CD4-positive, alpha-beta T cell treated with Interleukin-15 for 1 hour (primary cell): Measurements from ENCODE around the gene DNAH1.

Experiments used
- DNase-seq: peaks from one replicate; pipeline ENCODE4 v3.0.0-alpha.2; 2020

DNAH1 gene

DNA sequence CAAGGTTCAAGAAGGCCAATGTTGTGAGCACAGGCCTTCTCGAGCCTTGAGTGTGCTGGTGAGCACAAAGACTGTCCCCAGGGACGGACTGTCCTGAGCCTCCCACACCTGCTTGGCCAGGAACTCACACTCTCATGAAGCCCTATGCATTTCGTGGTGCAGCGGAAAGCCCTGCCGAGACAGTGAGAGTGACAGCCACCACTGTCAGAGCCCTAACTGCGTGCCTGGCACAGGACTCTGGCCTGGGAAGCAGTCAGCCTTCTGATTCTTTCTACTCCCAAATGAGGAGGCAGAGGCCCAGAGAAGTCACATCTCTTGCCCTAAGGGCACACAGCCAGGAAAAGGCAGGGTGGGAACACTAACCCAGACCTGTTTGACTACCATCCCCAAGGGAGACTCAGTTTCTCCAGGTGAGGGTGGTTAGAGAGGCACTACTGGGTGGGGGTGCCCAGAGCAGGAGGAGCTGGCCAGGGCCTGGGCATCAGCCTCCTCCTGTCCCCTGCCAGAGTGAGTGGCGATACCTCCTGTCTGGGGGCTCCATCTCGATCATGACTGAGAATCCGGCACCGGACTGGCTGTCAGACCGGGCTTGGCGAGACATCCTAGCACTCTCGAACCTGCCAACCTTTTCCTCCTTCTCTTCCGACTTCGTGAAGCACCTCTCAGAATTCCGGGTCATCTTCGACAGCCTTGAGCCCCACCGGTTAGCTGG, 78.0 kb downstream of the DNAH1 start:
- no peak for DNase-seq

DNA sequence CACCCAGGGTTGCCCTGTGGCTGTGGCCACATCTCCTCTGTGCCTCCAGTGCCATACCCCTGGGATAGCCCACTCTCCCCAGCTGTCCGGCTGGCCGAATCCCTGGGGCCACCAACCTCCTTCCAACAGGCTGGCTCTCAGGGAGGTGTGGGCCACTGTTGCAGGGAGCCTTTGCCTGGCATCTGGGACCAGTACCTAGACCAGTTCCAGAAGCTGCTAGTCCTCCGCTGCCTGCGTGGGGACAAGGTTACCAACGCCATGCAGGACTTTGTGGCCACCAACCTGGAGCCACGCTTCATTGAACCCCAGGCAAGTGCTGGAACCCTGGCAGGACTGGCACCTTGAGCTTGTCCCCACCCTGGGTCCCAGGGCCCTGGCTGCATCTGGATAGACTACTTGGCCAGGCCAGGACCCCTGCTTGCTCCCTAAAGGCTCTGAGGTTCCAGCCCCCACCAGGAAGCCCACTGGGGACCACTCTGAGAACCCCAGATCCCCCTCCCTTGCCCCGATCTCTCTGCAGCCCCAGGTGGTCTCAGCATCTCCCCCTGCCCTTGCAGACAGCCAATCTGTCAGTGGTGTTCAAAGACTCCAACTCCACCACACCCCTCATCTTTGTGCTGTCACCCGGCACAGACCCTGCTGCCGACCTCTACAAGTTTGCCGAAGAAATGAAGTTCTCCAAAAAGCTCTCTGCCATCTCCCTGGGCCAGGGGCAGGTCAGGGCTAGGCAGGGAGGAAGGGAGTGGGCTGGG, 78.8 kb downstream of the DNAH1 start:
- DNase-seq, result no peak

DNA sequence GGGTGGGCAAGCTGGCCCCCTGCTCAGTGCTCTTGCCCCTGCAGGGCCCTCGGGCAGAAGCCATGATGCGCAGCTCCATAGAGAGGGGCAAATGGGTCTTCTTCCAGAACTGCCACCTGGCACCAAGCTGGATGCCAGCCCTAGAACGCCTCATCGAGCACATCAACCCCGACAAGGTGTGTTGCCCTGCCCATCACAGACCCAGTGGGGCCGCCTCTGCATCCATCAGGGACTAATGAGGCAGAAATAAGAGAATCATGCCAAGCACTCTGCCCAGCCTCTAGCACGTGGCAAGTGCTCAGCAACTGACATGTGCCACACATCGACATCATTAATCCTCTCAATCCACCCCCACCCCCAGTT, 79.4 kb downstream of the DNAH1 start:
- no peak for DNase-seq

DNA sequence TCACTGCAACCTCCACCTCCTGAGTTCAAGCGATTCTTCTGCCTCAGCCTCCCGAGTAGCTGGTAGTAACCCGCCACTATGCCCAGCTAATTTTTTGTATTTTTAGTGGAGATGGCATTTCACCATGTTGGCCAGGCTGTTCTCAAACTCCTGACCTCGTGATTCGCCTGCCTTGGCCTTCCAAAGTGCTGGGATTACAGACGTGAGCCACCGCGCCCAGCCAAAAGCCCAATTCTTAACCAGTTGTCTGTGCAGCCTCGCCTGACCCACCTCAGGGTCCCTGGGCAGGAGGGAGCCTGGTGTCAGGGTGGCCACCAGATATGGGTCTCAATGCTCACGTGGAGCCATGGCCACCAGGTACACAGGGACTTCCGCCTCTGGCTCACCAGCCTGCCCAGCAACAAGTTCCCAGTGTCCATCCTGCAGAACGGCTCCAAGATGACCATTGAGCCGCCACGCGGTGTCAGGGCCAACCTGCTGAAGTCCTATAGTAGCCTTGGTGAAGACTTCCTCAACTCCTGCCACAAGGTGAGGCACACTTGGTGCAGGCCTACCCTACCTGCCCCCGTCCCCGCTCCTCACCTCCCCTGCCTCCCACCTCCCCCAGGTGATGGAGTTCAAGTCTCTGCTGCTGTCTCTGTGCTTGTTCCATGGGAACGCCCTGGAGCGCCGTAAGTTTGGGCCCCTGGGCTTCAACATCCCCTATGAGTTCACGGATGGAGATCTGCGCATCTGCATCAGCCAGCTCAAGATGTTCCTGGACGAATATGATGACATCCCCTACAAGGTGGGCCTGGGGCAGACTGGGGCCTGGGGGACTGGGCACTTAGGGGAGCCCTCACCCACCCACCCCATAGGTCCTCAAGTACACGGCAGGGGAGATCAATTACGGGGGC, 80.1 kb downstream of the DNAH1 start:
- DNase-seq, result no peak

DNA sequence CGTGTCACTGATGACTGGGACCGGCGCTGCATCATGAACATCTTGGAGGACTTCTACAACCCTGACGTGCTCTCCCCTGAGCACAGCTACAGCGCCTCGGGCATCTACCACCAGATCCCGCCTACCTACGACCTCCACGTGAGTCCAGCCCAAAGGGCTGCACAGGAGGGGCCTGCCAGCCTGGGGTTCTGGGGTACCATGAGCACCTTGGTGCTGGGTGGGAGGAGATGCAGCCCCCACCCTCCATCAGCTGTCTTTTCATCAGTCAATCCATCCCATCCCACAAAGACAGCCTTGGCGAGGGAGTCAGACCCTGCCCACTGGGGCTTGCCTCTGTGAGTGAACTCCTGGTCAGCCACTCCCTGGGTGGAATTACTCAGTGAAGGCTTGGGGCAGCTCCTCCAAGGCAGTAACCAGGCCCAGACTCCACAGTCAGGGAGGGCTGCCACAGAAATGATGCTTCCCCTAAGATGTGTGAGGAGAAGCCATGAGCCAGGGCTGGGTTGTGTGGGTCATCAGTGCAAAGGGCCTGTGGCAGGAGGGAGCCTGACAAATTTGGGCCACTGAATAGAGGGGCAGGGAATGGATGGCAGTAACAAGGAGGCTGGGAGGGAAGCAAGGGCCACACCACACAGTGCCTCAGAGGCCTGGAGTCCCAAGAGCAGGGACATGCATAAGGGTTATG, 80.9 kb downstream of the DNAH1 start:
- DNase-seq, result no peak

DNA sequence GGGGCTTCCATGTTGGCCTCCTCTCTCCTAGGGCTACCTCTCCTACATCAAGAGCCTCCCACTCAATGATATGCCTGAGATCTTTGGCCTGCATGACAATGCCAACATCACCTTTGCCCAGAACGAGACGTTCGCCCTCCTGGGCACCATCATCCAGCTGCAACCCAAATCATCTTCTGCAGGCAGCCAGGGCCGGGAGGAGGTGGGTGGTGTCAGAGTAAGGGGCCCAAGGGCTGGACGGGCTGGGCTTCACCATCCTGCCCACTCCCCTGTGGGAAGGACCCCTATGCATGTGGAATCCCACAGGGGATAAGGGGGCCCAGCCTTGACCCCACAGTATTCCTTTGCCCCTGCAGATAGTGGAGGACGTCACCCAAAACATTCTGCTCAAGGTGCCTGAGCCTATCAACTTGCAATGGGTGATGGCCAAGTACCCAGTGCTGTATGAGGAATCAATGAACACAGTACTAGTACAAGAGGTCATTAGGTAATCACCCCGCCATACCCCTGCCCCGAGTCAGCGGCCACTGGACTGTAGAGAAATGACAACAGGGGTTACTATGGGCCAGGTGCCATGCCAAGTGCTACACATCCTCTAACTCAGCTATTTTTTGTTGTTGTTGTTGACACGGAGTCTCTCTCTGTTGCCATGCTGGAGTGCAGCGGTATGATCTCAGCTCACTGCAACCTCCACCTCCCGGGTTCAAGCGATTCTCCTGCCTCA, 81.7 kb downstream of the DNAH1 start:
- DNase-seq, result no peak

DNA sequence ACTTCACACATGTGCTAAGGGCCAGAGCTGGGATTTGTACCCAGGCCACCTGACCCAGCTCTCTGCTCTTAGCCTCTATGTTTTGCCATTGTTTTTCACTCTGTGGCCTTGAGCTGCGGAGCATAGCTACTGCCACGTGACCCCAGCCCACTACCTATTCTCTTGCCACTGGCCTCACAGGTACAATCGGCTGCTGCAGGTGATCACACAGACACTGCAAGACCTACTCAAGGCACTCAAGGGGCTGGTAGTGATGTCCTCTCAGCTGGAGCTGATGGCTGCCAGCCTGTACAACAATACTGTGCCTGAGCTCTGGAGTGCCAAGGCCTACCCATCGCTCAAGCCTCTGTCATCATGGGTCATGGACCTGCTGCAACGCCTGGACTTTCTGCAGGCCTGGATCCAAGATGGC, 82.6 kb downstream of the DNAH1 start:
- no peak for DNase-seq

DNA sequence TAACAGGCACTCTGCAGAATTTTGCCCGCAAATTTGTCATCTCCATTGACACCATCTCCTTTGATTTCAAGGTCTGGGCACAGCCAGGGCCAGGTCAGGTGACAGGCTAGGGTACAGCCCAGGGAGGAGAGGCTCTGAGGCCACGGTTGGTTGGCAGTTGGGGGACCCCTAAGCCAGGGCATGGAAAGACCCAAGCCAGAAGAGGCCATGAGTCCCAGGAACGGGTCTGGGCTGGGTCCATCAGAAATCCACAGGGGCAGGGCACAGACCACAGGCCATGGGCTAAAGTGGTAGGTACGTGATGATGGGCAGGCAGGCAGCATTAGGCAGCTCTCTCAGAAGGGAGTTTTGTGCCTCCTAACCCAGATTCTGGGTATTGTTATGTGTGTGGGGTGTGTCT, 83.0 kb downstream of the DNAH1 start:
- no peak for DNase-seq

DNA sequence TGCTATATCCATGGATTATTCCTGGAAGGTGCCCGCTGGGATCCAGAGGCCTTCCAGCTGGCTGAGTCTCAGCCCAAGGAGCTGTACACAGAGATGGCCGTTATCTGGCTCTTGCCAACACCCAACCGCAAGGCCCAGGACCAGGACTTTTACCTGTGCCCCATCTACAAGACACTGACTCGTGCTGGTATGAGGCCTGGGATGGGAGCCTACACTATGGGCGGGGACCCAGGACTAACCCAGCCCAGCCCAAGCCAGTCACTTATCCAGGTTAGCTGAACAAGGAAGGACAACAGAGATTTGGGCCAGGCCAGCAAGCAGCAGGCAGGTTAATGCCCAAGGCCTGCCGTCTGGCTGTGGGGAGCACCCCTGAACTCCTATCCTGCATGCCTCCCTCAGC, 83.5 kb downstream of the DNAH1 start:
- no peak for DNase-seq

DNA sequence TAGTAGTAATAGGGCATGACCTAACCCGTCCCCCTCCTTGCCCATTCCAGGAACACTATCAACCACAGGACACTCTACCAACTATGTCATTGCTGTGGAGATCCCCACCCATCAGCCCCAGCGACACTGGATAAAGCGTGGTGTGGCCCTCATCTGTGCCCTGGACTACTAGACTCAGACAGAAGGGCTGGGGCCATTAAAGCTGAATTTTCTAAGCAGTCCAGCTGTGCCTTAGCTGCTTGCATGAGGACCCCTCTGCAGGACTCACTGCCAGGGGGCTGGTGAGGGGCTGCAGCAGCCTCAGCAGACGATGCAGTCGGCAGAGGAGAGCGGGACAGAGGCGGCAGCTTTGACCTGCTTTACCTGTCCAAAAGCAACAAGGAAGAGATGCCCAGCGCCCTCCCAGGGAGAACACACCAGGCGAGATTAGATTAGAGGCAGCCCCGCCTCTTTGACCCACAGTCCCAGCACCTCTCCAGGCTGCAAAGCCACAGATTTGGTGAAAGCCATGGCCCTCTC, 84.2 kb downstream of the DNAH1 start:
- no peak for DNase-seq

DNA sequence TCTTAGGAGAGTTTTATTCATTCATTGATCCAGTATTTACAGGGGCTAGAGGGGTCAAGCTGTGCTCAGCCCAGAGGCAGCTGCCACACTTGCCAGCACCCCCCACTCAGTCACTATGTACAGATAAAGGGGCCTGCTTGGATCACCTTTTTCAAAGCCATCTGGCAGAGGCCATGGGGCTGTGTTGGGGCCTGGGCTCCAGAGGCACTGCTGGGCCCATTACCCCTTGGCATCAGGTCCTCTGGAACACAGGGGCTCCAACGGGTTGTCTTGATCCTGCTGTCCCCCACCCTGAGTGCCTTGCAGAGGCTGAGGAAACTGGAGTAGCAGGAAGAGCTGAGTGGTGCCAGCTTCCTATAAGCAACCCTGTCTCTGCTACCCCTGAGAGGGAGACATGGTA, 84.9 kb downstream of the DNAH1 start:
- DNase-seq, result peak; percentile 11

DNA sequence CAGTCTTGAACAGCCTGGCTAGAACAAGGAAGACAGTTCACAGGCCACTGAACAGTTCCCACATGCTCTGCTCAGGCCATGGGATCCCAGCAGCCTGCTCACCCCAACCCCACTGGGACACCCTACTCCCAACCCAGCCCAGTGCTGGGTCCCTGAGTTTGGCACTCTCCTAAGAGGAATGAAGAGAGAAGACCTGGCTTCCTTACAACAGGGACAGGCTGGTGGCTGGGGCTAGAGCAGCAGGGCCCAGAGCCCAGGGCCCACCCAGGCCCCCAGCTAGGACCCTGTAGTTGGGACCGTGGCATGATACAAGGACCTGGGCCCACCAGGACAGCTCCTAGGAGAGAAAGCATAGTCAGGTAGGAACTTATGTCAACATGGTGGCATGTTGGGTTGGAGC, 85.4 kb downstream of the DNAH1 start:
- DNase-seq, result no peak

DNA sequence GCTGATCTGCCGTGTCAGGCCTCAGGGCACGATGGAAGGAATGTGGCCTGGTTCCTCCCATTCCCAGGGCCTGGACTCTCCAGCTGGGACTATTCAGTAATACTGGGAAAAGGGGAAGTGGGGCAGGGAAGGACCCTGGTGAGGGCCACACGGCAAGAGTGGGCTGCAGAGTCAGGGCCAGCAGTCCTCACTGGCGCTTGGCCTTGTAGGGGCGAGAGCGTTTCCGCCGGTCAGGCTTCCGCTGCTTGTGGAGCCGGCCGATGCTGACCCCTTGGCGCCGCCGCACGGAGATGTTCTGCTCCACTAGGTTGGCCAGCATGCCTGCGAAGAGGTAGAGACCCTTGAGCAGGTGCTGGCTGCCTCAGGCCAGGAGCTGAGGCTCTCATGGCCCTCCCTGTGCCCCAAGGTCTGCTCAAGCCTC, 86.0 kb downstream of the DNAH1 start:
- peak; percentile 4 for DNase-seq

DNA sequence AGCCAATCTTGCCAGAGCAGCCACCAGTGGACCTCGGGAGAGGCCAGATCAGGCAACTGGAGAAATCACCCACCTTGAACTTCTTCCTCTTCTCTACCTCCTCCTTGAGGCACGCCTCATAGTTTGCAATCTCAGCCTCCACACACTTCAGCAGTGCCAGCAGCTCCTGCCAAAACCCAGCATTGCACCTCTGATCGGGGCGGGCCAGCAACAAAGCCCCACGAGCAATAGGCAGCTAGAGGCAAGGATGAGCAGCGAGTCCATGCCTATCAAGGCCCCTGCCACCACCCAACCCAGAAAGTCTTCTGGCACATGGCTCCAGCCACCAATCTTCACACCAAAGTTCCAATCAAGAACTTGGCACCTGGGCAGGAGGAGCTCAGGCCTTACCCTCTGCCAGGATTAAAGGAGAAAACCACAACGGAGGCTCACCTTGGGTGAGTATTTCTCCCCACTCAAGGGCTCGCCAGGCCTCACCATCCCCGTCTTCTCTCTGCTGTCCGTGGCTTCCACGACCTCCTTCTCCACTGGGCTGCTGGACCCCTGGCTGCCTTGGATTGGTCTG, 86.7 kb downstream of the DNAH1 start:
- DNase-seq, result peak; percentile 11

DNA sequence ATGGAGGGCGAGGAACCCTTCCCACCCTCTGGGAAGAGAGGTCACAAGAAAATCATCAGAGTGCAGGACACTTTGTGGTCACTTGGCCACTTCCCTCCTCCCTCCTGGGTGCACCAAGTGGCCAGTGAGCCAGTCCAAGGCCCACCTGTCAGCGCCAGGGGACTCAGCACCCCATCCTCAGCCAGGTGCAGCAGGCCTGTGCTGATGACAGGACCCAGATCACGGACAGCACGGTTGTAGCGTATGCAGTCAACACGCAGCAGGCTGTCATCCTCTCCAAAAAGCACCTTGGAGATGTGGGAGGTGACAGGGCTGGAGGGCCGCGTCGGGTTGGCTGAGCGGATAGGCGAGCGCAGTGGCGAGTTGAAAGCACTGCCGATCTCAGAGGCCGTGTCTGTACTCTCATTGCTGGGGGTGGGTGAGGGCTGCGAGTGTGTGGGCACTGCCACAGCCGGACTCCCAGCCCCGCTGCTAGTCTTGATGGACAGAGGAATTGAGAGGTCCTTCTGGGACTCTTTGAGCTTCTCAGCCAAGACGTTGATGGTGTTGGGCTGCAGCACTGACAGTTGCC, 87.2 kb downstream of the DNAH1 start:
- peak; percentile 7 for DNase-seq

DNA sequence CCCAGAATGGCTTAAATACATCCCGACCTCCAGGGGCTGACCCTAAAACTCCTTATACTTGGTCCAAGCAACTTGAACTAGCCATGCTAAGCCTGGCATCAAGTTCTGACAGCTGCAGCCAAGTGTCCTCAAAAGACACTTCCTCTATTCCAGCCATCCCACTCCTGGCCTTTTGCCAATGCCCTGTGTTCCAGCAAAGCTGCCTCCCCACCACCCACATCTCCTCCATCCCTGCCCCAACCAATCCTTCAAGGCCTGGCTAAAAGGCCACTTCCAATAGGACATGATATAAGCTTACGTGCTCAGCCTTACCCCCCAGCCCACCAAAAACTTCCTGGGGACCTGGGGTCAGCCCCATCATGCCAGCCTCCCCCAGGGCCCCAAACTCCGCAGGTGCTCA, 87.8 kb downstream of the DNAH1 start:
- peak; percentile 15 for DNase-seq

DNA sequence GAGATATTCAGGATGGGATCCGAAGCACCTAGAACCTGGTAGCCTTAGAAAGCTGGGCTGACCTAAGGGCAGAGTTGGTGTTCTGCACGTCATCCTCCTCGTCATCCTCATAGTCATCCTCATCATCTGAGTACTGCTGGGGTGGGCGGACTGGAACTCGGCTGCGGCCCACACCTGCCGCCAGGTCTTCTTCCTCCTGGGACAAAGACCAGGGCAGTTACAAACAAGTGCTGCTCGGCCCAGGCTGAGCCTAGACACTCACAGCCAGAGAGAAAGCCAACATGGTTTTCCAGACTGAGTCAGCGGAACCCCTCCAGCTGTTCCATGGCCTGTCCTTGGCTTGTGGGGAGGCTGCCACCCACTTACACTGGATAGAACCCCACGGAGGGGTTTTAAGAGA, 88.3 kb downstream of the DNAH1 start:
- peak; percentile 13 for DNase-seq

DNA sequence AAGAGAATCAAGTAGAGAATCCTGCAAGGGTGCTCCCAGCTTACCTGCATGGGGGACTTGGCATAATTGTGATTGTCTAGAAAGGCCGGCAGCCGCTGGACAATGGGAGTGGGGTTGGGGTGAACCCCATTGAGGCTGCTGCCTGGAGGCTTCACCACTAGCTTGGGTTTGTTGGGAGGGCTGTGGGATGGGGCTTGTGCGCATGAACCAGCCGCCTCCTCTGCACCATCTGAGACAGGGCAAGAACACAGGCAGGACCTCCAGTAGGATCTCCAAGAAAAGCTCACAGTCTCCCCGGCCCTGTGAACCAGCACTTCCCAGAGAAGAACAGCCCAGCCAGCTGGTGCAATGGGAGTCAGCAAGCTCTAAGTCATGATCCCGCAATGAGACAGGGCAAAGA, 88.9 kb downstream of the DNAH1 start:
- DNase-seq, result peak; percentile 8

DNA sequence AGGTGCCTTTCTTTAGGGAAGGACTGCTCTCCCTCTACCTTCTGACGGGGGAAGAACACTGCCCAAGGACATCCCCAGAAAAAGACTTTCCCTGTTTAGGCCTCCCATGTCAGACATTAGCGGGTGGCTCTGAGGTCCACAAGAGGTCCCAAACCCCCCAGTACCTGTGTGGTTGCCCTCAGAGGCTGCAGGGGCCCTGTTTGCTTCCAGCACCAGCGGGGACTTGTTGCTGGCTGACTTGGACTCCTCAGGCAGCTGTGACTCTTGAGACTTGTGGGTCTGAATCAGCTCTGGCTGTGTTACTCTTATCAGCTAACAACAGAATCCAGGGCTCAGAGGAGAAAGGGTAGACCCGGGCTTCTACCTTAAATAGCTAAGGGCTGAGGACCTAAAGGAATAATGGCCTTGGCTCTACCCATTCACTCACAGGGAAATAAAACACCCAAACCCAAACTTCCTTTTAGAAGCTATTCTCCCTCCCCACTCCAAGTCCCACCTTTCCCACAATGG, 89.5 kb downstream of the DNAH1 start:
- DNase-seq, result no peak

DNA sequence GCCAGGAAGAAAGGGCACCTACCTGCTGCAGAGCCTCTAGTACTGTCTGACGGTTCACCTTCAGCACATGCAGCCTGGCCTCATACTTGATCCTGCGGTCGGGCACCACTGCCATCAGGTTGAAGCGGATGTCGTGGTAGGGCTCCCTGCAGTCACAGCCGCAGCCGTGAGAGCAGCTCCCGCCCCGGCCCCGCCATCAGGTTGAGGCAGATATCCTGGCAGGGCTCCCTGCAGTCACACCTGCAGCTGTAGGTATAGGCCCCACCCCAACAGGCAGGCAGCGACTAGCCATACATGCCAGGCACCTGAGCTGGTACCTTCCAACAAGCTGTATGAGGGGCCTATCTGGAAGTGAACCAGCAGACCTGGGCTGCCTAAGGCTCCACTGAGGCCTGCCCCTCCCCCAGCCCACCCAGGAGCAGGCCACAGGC, 90.1 kb downstream of the DNAH1 start:
- DNase-seq, result peak; percentile 8
